K562 (cell line): ENCODE measurements around the gene NR2F6. TPM values are rescaled to one million over a fixed set of nuclear protein-coding genes. Genes with fewer than 3 reads are reported as not detected.

ENCODE experiments used
- ATAC-seq: fragments of 200-7000 bp; cut with Tn5 transposase; 3 replicates; pipeline ENCODE4 v1.9.1; 2020; ENCODE audit warnings: moderate library complexity
- BruUV-seq: library from RNA; stranded (reverse); fragments of 400-500 nt; replicated peaks from 2 replicates; lab custom pipeline; 2021; lab: Mats Ljungman, UMichigan
- CTCF ChIA-PET: fragments of 300-600 bp; formaldehyde crosslinking; extraction: SDS; loops from one replicate; lab custom pipeline; 2021; ENCODE audit warnings: low intra/inter-chr PET ratio; lab: Yijun Ruan, JAX
- POLR2A ChIA-PET: fragments of 300-600, 350-650 bp; sonication (Branson Sonifier 250); formaldehyde crosslinking; extraction: SDS; loops from one replicate; lab custom pipeline; 2021; ENCODE audit warnings: antibody characterized with exemption, inconsistent platforms; lab: Yijun Ruan, JAX
- DNase-seq, 4 experiments: peaks; one replicate each; pipeline versions ENCODE4 v3.0.0 to v3.0.0-alpha.2; 2011 to 2018; ENCODE audit warnings: low spot score in 3 of 4, mixed read lengths in 3 of 4; ENCODE audit errors: extremely low read depth in 1 of 4
- FAIRE-seq: peaks from 2 replicates; lab custom pipeline; 2011; peaks lifted over from hg19 to GRCh38; lab: Jason Lieb, UNC
- H2AFZ ChIP-seq: 2 replicates; pipeline ENCODE4 v1.6.0; 2011; ENCODE audit warnings: low read depth, low read length, control low read depth, inconsistent platforms
- H3K27ac ChIP-seq: fragments of 200-600 bp; 3 replicates; pipeline ENCODE4 v1.8.0; 2011; ENCODE audit warnings: low read depth, mild to moderate bottlenecking, control low read depth, inconsistent platforms, low read length, moderate library complexity, mixed read lengths; ENCODE audit errors: extremely low read depth
- H3K27me3 ChIP-seq, 2 experiments: fragments of 300-600 bp in 1 of 2; 2 replicates in 1 of 2; 3 replicates in 1 of 2; pipeline versions ENCODE4 v1.6.0 to v1.8.0; 2011; ENCODE audit warnings: inconsistent platforms in 2 of 2, low read length in 2 of 2, mild to moderate bottlenecking in 1 of 2, mixed read lengths in 1 of 2, moderate library complexity in 1 of 2; ENCODE audit not compliant: control insufficient read depth in 2 of 2, insufficient read depth in 2 of 2
- H3K36me3 ChIP-seq: fragments of 300-600 bp; 3 replicates; pipeline ENCODE4 v1.8.0; 2011; ENCODE audit warnings: mild to moderate bottlenecking, low read length, inconsistent platforms; ENCODE audit not compliant: control insufficient read depth, insufficient read depth
- H3K4me1 ChIP-seq, 2 experiments: fragments of 200-600 bp in 1 of 2; replicated peaks in 1 of 2; 2 replicates in 1 of 2; 3 replicates in 1 of 2; pipeline versions ENCODE4 v1.5.1 to v1.8.0; 2011; ENCODE audit warnings: inconsistent platforms in 2 of 2, low read length in 2 of 2, mild to moderate bottlenecking in 1 of 2, mixed read lengths in 1 of 2, moderate library complexity in 1 of 2; ENCODE audit not compliant: control insufficient read depth in 2 of 2, insufficient read depth in 2 of 2
- H3K4me2 ChIP-seq: 2 replicates; pipeline ENCODE4 v1.6.1; 2011; ENCODE audit warnings: low read length, control low read depth, inconsistent platforms, mixed read lengths; ENCODE audit not compliant: insufficient read depth
- H3K4me3 ChIP-seq: fragments of 200-600 bp; sonication (generic), shearing (Covaris generic); 2 replicates; pipeline ENCODE4 v1.5.1; 2016; ENCODE audit warnings: control low read depth, inconsistent platforms
- H3K79me2 ChIP-seq: fragments of 200-600 bp; 3 replicates; pipeline ENCODE4 v1.8.0; 2011; ENCODE audit warnings: low read length, inconsistent platforms; ENCODE audit not compliant: control insufficient read depth, insufficient read depth
- H3K9ac ChIP-seq, 2 experiments: 2 replicates each; pipeline versions ENCODE4 v1.6.0 to v1.6.1; 2011; ENCODE audit warnings: low read depth in 2 of 2, low read length in 2 of 2, control low read depth in 1 of 2, inconsistent platforms in 1 of 2, mild to moderate bottlenecking in 1 of 2, mixed read lengths in 1 of 2; ENCODE audit not compliant: insufficient read depth in 1 of 2
- H3K9me1 ChIP-seq: one replicate; pipeline ENCODE4 v1.6.0; 2011; ENCODE audit warnings: inconsistent platforms, mild to moderate bottlenecking, low read length, moderate library complexity; ENCODE audit not compliant: control insufficient read depth, insufficient read depth
- H3K9me3 ChIP-seq: replicated peaks from 2 replicates; pipeline ENCODE4 v1.5.1; 2011; ENCODE audit warnings: low read depth, low read length, inconsistent platforms; ENCODE audit not compliant: control insufficient read depth, insufficient read depth
- H4K20me1 ChIP-seq: replicated peaks from 2 replicates; pipeline ENCODE4 v1.6.1; 2011; ENCODE audit warnings: low read length, inconsistent platforms, mixed read lengths; ENCODE audit not compliant: control insufficient read depth, insufficient read depth
- E2F3 ChIP-seq: fragments of 250-450 bp; sonication (Bioruptor Pico); IDR thresholded peaks from 2 replicates; pipeline ENCODE4 v1.4.0; 2020; ENCODE audit warnings: mild to moderate bottlenecking
- RBM34 ChIP-seq: fragments of 200-400 bp; formaldehyde crosslinking; IDR thresholded peaks from 2 replicates; pipeline ENCODE4 v1.6.1; 2018; ENCODE audit warnings: low read length, borderline replicate concordance; ENCODE audit not compliant: insufficient read depth
- ZNF134 ChIP-seq: fragments of 250-450 bp; sonication (Bioruptor Pico); conservative IDR thresholded peaks from 2 replicates; pipeline ENCODE4 v1.4.0; 2020
- ZNF77 ChIP-seq: fragments of 250-450 bp; sonication (Bioruptor Pico); IDR thresholded peaks from 2 replicates; pipeline ENCODE4 v1.5.0; 2020
- WGBS: fragments of 100-300 bp; shearing (Covaris generic); methylation state at CpG from one replicate; pipeline ENCODE4 v1.1.6; 2016; ENCODE audit warnings: low coverage, mixed read lengths; ENCODE audit not compliant: insufficient coverage; ENCODE audit errors: missing lambda C conversion rate; 5-methylcytosine and 5-hydroxymethylcytosine counted together
- in situ Hi-C: fragments of 300-500 bp; cut with MboI; formaldehyde crosslinking; loops from 4 replicates; pipeline ENCODE4 v1.15.0; 2018; ENCODE audit warnings: inconsistent platforms, mixed read lengths
- intact Hi-C: fragments of 100-400 bp; cut with micrococcal nuclease; formaldehyde crosslinking; loops from 2 replicates; pipeline ENCODE4 v1.14.2; 2022
- polyA plus RNA-seq, 8 experiments: library from polyadenylated mRNA; depleted of rRNA in 4 of 8; stranded (reverse) in 5 of 8; unstranded in 3 of 8; fragments of >200 nt; fragmentation: Nextera tagmentation in 2 of 8; fragmentation: Illumina TruSeq in 1 of 8; extraction: Ambion mirVana in 2 of 8; extraction: Trizol in 1 of 8; gene quantifications; 2 replicates each; pipeline versions ENCODE4 v1.2.1 to v1.2.3, GENCODE V29; 2011 to 2014; ENCODE audit warnings: inconsistent platforms in 1 of 8, missing spikeins in 1 of 8
- total RNA-seq, 7 experiments: library from RNA; depleted of rRNA in 6 of 7; stranded (reverse); fragments of >200 nt in 6 of 7; fragmentation: Illumina TruSeq in 2 of 7; extraction: Trizol in 2 of 7; gene quantifications; 2 replicates each; pipeline versions ENCODE4 v1.2.1 to v1.2.3, GENCODE V29; 2011 to 2021; ENCODE audit warnings: low replicate concordance in 1 of 7

The NR2F6 gene
- total and polyA plus RNA-seq, 9 of the 15 experiments (the other 6 are each of a cell fraction or from before 2014, with no cell fraction given), result 0.76 to 97.5 (median 18.8) TPM

GRCh38 chr19:17259118-17259780 lies 13.5 kb upstream of the NR2F6 start:
- intact Hi-C loops, result no loop called here
- BruUV-seq, result no TSS peak
- no peak for DNase-seq
- ATAC-seq, result no peak
- no peak overlapping the region for H3K27ac ChIP-seq
- no peak overlapping the region for H3K4me2 ChIP-seq
- no peak for TF ChIP-seq ZNF77 (CRISPR knock-in tag)
- TF ChIP-seq, all 486 proteins: peak for 0
- no peak overlapping the region for H2AFZ ChIP-seq
- no peaks in the 10 kb centered on the region for H3K36me3 ChIP-seq
- in situ Hi-C loops, result no loop called here
- H3K9me1 ChIP-seq, result no peaks in the 10 kb centered on the region
- no peaks in the 10 kb centered on the region for H3K9me3 ChIP-seq
- FAIRE-seq, result no peak
- H3K27me3 ChIP-seq, result no peaks in the 10 kb centered on the region
- H3K9ac ChIP-seq, result peak overlapping the region in 1 of 2 experiments; percentile 71; a peak in 1 of 4 replicates
- H3K4me3 ChIP-seq, result no peak overlapping the region
- 41% methylated on average over 9 of the region's 9 CpGs for WGBS
- no peaks in the 10 kb centered on the region for H3K79me2 ChIP-seq
- H3K4me1 ChIP-seq, result peaks cover 0 to 21% of the 10 kb centered on the region in 2 experiments; a peak in 3 of 5 replicates
- ChIA-PET CTCF (interaction anchor here (2.0 kb wide), 1 partner anchor 192 kb away, joined by 7 read pairs; no protein-coding TSS in a partner anchor), POLR2A (interaction anchor here (0.7 to 1.7 kb wide), 2 partner anchors 23 to 30 kb away, joined by 3 read pairs; no protein-coding TSS in a partner anchor)
- H4K20me1 ChIP-seq, result no peaks in the 10 kb centered on the region

- TF ChIP-seq RBM34, result no peak
- TF ChIP-seq E2F3 (CRISPR knock-in tag), result no peak
- TF ChIP-seq ZNF134, result no peak
- no peak overlapping the region for H3K4me2 ChIP-seq
- no peaks in the 10 kb centered on the region for H3K79me2 ChIP-seq
- no peak overlapping the region for H3K9ac ChIP-seq
- BruUV-seq, result no TSS peak
- no peaks in the 10 kb centered on the region for H3K9me3 ChIP-seq
- FAIRE-seq (no peak), DNase-seq (no peak), ATAC-seq (no peak)
- no peak overlapping the region for H3K27ac ChIP-seq
- no peaks in the 10 kb centered on the region for H3K9me1 ChIP-seq
- in situ Hi-C loops (no loop called here), intact Hi-C loops (no loop called here)
- H3K4me3 ChIP-seq, result no peak overlapping the region
- POLR2A ChIA-PET, result interaction anchor here (1.5 to 2.0 kb wide), 3 partner anchors 11 to 53 kb away, joined by 4 to 9 read pairs (median 6); partner anchors contain the start of genes BABAM1 and DDA1
- no peak overlapping the region for H2AFZ ChIP-seq
- no peaks in the 10 kb centered on the region for H3K27me3 ChIP-seq
- H3K36me3 ChIP-seq, result no peaks in the 10 kb centered on the region
- no peaks in the 10 kb centered on the region for H4K20me1 ChIP-seq
- peaks cover 0 to 12% of the 10 kb centered on the region in 2 experiments; a peak in 3 of 5 replicates for H3K4me1 ChIP-seq
- CTCF ChIA-PET, result no interaction called here
- WGBS, result 37% methylated on average over 3 of the region's 3 CpGs
Observed at GRCh38 chr19:17256130-17256529, 10.4 kb upstream of the NR2F6 start.
